Right renal pelvis (tissue), 4 donors: ENCODE measurements around the gene ANKFN1. TPM values are rescaled to one million over a fixed set of nuclear protein-coding genes. Genes with fewer than 3 reads are reported as not detected.

ENCODE experiments used
- DNase-seq, 4 donors: peaks; one replicate each; pipeline ENCODE4 v3.0.0-alpha.2; 2013; ENCODE audit warnings: low read depth in 4 of 4, low spot score in 3 of 4, missing footprints in 1 of 4
- polyA plus RNA-seq, 4 donors: library from polyadenylated mRNA; unstranded; fragments of 120-200 nt; gene quantifications; one replicate each; pipeline ENCODE4 v1.2.1, GENCODE V29; 2013; ENCODE audit not compliant: insufficient read length in 4 of 4

ANKFN1 gene
- polyA plus RNA-seq, 4 donors = 0.51 to 1.3 (median 0.69) TPM

- DNase-seq = no peak
Observed at GRCh38 chr17:56177361-56177760, 24.1 kb downstream of the ANKFN1 start.

- no peak for DNase-seq
Observed at GRCh38 chr17:56178203-56178602, 24.9 kb downstream of the ANKFN1 start.

- DNase-seq = no peak
Observed at GRCh38 chr17:56182081-56182480, 28.8 kb downstream of the ANKFN1 start.

GRCh38 chr17:56184650-56185049, 31.4 kb downstream of the ANKFN1 start:
- no peak for DNase-seq

GRCh38 chr17:56185491-56186221, 32.4 kb downstream of the ANKFN1 start:
- no peak for DNase-seq

- no peak for DNase-seq
Observed at GRCh38 chr17:56186222-56186786, 33.0 kb downstream of the ANKFN1 start.

GRCh38 chr17:56203430-56203829, 50.2 kb downstream of the ANKFN1 start:
- DNase-seq = no peak

- DNase-seq = no peak
Observed at GRCh38 chr17:56206351-56206750, 53.1 kb downstream of the ANKFN1 start.

GRCh38 chr17:56213031-56213430, 59.8 kb downstream of the ANKFN1 start:
- DNase-seq = no peak

- no peak for DNase-seq
Observed at GRCh38 chr17:56217921-56218320, 64.6 kb downstream of the ANKFN1 start.

GRCh38 chr17:56222255-56222654, 69.0 kb downstream of the ANKFN1 start:
- no peak for DNase-seq

- DNase-seq = no peak
Observed at GRCh38 chr17:56230660-56231059, 77.4 kb downstream of the ANKFN1 start.

GRCh38 chr17:56231252-56231651, 78.0 kb downstream of the ANKFN1 start:
- DNase-seq = no peak

GRCh38 chr17:56231693-56232092, 78.4 kb downstream of the ANKFN1 start:
- DNase-seq = no peak

- DNase-seq = no peak
Observed at GRCh38 chr17:56244268-56244890, 91.1 kb downstream of the ANKFN1 start.

GRCh38 chr17:56247816-56248215, 94.5 kb downstream of the ANKFN1 start:
- DNase-seq = no peak

GRCh38 chr17:56257075-56257474, 103.8 kb downstream of the ANKFN1 start:
- no peak for DNase-seq

GRCh38 chr17:56260376-56261002, 107.2 kb downstream of the ANKFN1 start:
- DNase-seq = no peak

GRCh38 chr17:56262803-56263202, 109.5 kb downstream of the ANKFN1 start:
- no peak for DNase-seq

GRCh38 chr17:56269556-56270389, 116.5 kb downstream of the ANKFN1 start:
- DNase-seq = no peak

GRCh38 chr17:56274491-56274890, 121.2 kb downstream of the ANKFN1 start:
- DNase-seq = no peak
